HepG2 (cell line): ENCODE measurements around the gene CDT1. TPM values are rescaled to one million over a fixed set of nuclear protein-coding genes. Genes with fewer than 3 reads are reported as not detected.

Experiments used
- ARID4A ChIP-seq: sonication (generic); formaldehyde crosslinking; IDR thresholded peaks from 2 replicates; pipeline ENCODE4 v1.5.0; 2020; ENCODE audit warnings: mild to moderate bottlenecking, missing genetic modification reagents, borderline replicate concordance
- FOXO4 ChIP-seq: sonication (generic); formaldehyde crosslinking; conservative IDR thresholded peaks from 2 replicates; pipeline ENCODE4 v1.8.1; 2023; ENCODE audit warnings: missing genetic modification reagents
- HDAC6 ChIP-seq: fragments of 200-600 bp; sonication (generic); IDR thresholded peaks from 2 replicates; pipeline ENCODE4 v1.7.0; 2017; ENCODE audit warnings: mild to moderate bottlenecking, antibody characterized with exemption, low read length, low read depth
- KDM2A ChIP-seq: sonication (generic); formaldehyde crosslinking; IDR thresholded peaks from 2 replicates; pipeline ENCODE4 v1.4.0; 2020; ENCODE audit warnings: low read depth, missing genetic modification reagents, borderline replicate concordance
- MLXIP ChIP-seq: sonication (generic); formaldehyde crosslinking; IDR thresholded peaks from 2 replicates; pipeline ENCODE4 v1.9.0; 2021; ENCODE audit warnings: missing genetic modification reagents, borderline replicate concordance
- NCOR1 ChIP-seq: fragments of 200-600 bp; sonication (generic); IDR thresholded peaks from 2 replicates; pipeline ENCODE4 v1.7.0; 2017; ENCODE audit warnings: antibody characterized with exemption, low read length, borderline replicate concordance
- PAXIP1 ChIP-seq: sonication (generic); formaldehyde crosslinking; conservative IDR thresholded peaks from 2 replicates; pipeline ENCODE4 v1.4.0; 2020; ENCODE audit warnings: mild to moderate bottlenecking, missing genetic modification reagents, moderate library complexity
- SALL1 ChIP-seq: sonication (generic); formaldehyde crosslinking; IDR thresholded peaks from 2 replicates; pipeline ENCODE4 v1.8.0; 2022; ENCODE audit warnings: mild to moderate bottlenecking, missing genetic modification reagents
- ZBTB2 ChIP-seq: sonication (generic); formaldehyde crosslinking; IDR thresholded peaks from 2 replicates; pipeline ENCODE4 v1.8.0; 2022; ENCODE audit warnings: low read depth, missing genetic modification reagents
- ZNF207 ChIP-seq: fragments of 450-650 bp; IDR thresholded peaks from 2 replicates; pipeline ENCODE4 v1.6.1; 2016; ENCODE audit warnings: antibody characterized with exemption, borderline replicate concordance
- ZNF326 ChIP-seq: sonication (generic); formaldehyde crosslinking; IDR thresholded peaks from 2 replicates; pipeline ENCODE4 v1.4.0; 2020; ENCODE audit warnings: missing genetic modification reagents, borderline replicate concordance
- ZNF460 ChIP-seq: sonication (generic); formaldehyde crosslinking; IDR thresholded peaks from 2 replicates; pipeline ENCODE4 v1.5.1; 2020; ENCODE audit warnings: missing genetic modification reagents, mild to moderate bottlenecking, borderline replicate concordance
- polyA plus RNA-seq, 8 experiments: library from polyadenylated mRNA; depleted of rRNA in 3 of 8; stranded (reverse) in 7 of 8; unstranded in 1 of 8; fragments of >200 nt; fragmentation: Illumina TruSeq in 4 of 8; extraction: Trizol in 4 of 8; gene quantifications; 2 replicates each; pipeline versions ENCODE4 v1.2.1 to v1.2.3, GENCODE V29; 2011 to 2016; ENCODE audit warnings: low read depth in 4 of 8, missing spikeins in 1 of 8, mixed read lengths in 1 of 8; ENCODE audit not compliant: insufficient read depth in 1 of 8
- total RNA-seq, 5 experiments: library from RNA; depleted of rRNA; stranded (reverse); fragments of >200 nt; fragmentation: Illumina TruSeq; extraction: Trizol; gene quantifications; 2 replicates each; pipeline ENCODE4 v1.2.3, GENCODE V29; 2016; ENCODE audit warnings: low read depth in 1 of 5

The CDT1 gene
- total and polyA plus RNA-seq, 2 of the 13 experiments (the other 11 are each of a cell fraction or from before 2014, with no cell fraction given), result 23.1 to 23.8 TPM

- no peak for TF ChIP-seq MLXIP (CRISPR knock-in tag)
- no peak for TF ChIP-seq ZNF326 (CRISPR knock-in tag)
- no peak for TF ChIP-seq HDAC6
- TF ChIP-seq ZBTB2, result no peak
- peak; percentile 88 for TF ChIP-seq NCOR1
- TF ChIP-seq ZNF460 (CRISPR knock-in tag), result peak; percentile 94
- TF ChIP-seq PAXIP1, result peak; percentile 87
- no peak for TF ChIP-seq FOXO4 (CRISPR knock-in tag)
- TF ChIP-seq KDM2A (CRISPR knock-in tag), result 0 out of 2 replicates have a peak, but pooled peaks have one; percentile 31
- peak; percentile 63 for TF ChIP-seq SALL1
- no peak for TF ChIP-seq ZNF207
- TF ChIP-seq ARID4A (CRISPR knock-in tag), result peak; percentile 39; the same call in 1 of the 2 replicates
Observed at GRCh38 chr16:88787579-88788314, 15.8 kb upstream of the CDT1 start (continued).
